ENCODE results near the gene ALDH2. TPM values are rescaled to one million over a fixed set of nuclear protein-coding genes. Genes with fewer than 3 reads are reported as not detected.
"Not testable (repeated sequence)": the region's sequence is repeated elsewhere in the genome, so short reads cannot be mapped to it uniquely, and the experiment has no call there.

The ALDH2 gene
- total RNA-seq, 1 donor from 2014 or later, result 0.52 TPM

DNA sequence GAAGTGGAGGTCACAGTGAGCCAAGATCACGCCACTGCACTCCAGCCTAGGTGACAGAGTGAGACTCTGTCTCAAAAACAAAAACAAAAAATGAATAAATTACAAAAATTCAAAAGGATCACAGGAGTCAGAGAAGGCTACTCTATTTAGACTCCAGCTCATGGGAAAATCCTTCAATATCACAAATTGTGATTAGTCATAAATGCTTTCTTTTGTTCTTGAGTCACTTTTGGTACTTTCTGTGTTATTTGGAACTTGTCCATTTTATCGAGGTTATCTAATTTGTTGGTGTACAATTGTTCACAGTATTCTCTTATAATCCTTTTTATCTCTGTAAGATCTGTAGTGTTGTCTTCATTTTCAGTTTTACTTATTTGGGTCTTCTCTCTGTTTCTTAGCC is 18.9 kb downstream of the ALDH2 start:
- intact Hi-C loops (cut with micrococcal nuclease), result no loop called here

DNA sequence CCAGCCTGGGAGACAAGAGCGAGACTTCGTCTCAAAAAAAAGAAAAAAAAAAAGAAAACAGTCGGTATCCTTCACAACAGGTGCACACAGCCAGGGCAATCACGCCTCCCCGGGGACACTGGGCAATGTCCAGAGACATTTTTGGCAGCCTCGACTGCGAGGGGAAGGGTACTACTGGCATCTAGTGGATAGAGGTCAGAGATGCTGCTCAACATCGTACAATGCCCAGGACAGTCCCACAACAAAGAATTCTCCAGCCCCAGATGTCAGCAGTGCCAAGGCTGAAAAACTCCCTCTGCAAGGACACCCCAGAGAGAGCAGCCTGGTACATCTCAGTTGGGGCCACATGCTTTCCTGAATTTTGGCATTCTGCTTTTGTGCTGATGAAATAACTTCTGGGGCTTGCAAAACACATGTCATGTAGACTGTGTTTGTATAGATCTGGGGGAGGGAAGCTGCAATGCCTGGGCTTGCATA is 21.5 kb downstream of the ALDH2 start:
- intact Hi-C loops (cut with micrococcal nuclease), result no loop called here

DNA sequence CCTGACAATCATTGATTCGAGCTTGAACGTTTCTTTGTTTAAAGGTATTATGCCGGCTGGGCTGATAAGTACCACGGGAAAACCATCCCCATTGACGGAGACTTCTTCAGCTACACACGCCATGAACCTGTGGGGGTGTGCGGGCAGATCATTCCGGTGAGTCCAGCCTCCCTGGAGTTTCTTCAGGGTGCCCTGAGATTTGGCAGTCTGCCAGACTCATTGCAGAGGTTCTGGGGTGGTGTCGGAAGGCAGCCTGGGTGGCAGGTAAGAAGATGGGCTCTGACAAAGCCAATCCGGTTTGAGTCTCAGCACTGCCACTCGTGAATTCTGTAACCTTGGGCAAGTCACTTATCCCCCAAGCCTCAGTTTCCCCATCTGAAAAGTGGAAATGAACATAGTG is 23.0 kb downstream of the ALDH2 start:
- intact Hi-C loops (cut with micrococcal nuclease), result no loop called here

DNA sequence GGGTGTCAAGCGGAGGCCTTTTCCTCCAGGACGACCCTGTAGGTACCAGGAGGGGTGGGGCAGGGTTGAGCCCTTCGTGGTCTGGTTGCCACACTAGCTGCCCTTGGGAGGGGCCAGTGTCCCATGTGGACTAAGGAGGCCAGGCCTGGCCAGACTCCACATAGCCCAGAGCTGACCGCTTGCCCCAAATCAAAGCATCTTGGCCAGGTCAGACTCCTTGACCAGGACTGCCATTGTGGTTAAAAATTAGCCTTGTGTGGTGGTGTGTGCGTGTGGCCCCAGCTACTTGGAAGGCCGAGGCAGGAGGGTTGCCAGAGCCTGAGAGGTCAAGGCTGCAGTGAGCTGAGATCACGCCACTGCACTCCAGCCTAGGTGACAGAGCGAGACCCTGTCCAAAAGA is 24.8 kb downstream of the ALDH2 start:
- intact Hi-C loops (cut with micrococcal nuclease), result no loop called here

DNA sequence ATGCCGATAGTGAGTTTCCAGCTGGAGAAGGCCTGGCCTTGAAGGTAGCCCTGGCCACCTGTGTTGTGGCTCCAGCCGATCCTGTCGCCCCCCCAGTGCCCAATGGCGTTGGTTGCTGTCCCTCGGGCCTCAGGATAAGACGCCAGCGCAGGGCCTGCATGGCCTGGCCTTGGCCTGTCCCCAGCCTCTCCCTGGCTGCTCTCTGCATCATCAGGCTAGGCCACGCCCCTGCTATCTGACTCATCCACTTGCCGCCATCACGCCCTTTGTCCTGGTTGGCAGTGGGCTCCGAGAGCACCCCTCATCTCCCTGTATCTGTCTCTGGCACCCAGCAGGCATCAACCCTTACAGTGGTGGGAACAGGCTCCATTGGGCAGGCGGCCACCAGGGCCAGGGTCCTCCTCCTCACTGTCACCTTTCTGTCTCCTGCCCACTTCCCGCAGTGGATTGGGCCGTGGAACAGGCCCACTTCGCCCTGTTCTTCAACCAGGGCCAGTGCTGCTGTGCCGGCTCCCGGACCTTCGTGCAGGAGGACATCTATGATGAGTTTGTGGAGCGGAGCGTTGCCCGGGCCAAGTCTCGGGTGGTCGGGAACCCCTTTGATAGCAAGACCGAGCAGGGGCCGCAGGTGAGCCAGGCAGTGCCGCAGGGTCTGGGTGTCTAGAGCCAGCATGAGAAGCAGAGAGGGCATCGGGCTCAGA is 25.6 kb downstream of the ALDH2 start:
- intact Hi-C loops (cut with micrococcal nuclease), result no loop called here

DNA sequence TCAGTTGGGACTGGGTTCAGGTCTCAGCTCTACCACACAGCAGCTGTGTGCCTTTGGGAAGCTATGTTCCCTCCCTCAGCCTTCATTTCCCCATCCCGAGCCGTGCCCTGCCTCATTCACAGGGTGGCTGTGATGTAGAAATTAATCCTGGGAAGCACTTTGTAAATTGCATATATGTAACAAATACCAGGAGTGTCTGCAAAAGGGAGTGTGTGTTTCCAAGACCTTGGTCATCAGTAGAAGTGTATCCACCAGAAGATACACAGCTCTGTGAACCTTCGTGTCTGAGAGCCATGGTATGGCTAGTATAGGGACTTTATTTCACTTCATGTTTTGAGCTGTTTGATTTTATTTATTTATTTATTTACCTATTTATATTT is 26.1 kb downstream of the ALDH2 start:
- intact Hi-C loops (cut with micrococcal nuclease), result no loop called here

DNA sequence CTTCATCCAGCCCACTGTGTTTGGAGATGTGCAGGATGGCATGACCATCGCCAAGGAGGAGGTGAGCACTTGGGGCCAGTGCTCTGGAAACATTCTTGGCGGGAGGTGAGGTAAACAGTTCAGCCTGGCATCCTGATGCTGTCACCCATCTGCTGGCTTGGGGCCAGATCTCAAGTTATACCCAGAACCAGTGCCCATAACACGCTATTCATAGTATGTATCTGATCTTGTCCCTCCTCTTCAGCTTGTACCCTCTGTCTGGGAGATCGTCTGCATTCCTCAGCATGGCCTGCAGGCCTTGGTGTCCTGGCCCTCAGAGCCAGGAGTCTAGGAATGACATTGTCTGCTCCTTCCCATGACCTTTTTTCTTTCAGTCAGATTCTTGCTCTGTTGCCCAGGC is 31.4 kb downstream of the ALDH2 start:
- intact Hi-C loops (cut with micrococcal nuclease), result no loop called here

DNA sequence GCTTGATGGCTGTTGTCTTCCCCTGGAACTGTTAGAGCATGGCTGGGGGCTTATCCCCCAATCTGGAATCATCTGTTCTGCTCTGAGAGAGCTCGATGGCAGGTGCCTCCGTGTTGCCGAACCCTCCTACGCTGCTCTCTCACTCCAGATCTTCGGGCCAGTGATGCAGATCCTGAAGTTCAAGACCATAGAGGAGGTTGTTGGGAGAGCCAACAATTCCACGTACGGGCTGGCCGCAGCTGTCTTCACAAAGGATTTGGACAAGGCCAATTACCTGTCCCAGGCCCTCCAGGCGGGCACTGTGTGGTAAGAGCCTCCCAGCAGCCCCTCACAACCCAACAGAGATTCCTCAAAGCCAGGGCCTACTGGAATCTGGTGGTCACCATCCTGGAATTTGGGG is 33.0 kb downstream of the ALDH2 start:
- intact Hi-C loops (cut with micrococcal nuclease), result no loop called here

DNA sequence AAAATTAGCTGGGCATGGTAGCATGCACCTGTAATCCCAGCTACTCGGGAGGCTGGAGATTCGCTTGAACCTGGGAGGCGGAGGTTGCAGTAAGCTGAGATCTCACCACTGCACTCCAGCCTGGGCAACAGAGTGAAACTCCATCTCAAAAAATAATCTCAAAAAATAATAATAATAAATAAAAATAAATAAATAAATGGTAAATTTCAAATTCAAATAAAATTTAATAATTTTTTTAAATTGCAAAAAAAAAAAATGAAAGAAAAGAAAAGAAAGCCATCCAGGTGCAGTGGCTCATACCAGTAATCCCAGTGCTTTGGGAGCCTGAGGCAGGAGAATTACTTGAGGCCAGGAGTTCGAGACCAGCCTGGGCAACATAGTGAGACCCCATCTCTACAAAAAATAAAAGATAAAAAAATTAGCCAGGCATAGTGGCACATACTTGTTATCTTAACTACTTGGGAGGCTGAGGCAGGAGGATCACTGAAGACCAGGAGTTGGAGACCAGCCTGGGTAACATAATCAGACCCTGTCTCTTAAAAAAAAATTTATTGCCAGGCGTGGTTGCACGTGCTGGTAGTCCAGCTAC is 36.4 kb downstream of the ALDH2 start:
- intact Hi-C loops (cut with micrococcal nuclease), result no loop called here

DNA sequence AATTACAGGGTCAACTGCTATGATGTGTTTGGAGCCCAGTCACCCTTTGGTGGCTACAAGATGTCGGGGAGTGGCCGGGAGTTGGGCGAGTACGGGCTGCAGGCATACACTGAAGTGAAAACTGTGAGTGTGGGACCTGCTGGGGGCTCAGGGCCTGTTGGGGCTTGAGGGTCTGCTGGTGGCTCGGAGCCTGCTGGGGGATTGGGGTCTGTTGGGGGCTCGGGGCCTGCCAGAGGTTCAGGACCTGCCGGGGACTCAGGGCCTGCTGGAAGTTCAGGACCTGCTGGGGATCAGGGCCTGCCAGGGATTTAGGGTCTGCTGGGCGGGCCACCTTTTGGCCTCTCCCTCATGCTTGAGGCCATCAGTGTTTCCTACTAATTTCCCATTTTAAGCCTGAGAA is 37.1 kb downstream of the ALDH2 start:
- intact Hi-C loops (cut with micrococcal nuclease), result no loop called here

DNA sequence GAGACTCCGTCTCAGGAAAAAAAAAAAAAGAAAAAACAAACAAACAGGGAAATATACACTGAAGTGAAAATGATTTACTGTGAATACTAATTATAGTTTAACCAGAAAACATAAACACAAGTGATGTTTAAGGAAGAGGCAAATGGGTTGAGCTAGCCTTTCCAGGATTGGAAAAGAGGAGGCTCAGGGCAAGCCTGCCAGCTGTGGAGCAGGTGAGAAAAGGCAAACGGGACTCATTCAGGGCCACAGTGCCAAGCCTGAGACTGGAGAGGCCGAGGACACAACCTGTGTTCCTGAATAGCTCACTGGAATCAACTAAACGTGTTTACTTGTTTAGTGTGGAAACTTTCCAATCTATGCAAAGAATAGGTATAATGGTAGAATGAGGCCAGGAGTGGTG is 39.6 kb downstream of the ALDH2 start:
- intact Hi-C loops (cut with micrococcal nuclease), result no loop called here

DNA sequence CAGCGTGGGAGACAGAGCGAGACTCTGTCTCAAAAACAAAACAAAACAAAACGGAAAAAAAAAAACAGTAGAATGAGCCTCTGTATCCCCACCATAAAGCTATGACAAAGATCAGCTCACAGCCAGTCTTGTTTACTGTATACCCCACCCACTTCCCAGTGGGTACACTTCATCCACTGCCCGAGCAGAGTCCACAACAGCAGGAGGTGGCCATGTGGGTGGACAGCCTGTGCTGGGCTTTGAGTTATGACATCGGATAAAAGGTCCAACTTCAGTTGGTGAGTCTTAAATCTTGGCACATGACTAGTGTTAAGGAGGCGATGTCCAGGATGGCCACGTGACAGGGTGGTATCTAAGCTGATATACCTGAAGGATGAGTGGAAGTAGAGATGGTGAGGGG is 40.5 kb downstream of the ALDH2 start:
- intact Hi-C loops (cut with micrococcal nuclease), result no loop called here

DNA sequence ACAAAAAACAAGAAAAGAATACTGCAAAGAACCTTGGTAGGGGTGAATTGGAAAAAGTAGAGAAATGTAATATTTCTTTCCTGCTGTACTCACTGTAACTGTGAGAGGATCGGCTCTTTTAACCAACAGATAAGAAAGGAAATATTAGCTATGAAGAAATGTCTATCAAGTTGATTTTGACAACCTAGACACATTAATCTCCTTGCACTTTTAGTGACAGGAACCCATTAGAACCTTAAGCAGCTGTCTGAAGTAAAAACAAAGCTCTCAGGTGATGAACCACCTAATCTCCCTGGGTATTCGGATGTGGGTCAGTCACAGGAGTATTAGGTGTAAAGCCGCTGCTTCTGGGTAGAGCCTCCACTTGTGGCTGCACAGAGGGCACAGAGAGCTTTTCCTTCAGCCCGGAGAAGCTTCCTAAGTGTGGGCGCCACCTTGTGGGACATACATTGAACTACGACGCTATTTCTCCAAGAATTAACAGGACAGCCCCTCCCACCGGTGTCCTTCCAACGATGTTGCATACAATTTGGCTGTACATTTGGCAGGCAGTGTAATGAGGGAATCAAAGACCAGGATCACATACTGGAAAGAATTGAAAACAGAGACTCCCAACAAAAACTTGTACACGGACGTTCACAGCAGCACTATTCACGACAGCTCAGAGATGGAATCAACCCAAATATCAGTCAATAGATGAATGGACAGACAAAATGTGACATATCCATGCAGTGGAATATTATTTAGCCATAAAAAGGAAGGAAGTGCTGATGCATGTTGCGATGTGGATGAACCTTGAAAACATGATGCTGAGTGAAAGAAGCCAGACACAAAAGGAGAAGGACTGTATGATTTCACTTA is 46.4 kb downstream of the ALDH2 start:
- intact Hi-C loops (cut with micrococcal nuclease), result loop anchor here (1.0 kb wide), 1 partner anchor 126 kb away; no protein-coding TSS in a partner anchor

DNA sequence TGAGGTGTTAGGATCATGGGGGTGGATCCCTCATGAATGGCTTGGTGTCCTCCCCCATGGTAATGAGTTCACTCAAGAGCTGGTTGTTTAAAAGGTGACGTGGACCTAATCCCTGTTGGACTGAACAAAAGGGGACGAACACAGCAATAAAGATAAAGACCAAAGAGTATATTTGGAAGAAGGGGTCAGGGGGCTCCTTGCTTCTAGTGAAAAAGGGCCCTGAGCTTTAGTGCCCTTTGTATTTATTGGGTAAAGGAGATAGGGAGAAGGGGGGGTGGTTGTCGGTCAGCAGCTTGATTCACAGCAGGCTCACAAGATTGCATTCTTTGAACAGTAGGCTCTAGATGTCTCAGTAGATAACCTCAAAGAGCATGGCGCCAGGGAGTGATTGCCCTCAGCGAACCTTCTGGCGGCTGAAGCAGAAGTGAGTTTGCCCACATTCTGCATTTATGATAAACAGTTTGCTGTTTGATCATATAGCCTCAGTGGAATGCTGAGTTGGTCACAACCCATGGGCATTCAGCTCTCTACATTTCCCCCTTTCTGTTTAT is 49.4 kb downstream of the ALDH2 start:
- intact Hi-C loops (cut with micrococcal nuclease), result no loop called here

DNA sequence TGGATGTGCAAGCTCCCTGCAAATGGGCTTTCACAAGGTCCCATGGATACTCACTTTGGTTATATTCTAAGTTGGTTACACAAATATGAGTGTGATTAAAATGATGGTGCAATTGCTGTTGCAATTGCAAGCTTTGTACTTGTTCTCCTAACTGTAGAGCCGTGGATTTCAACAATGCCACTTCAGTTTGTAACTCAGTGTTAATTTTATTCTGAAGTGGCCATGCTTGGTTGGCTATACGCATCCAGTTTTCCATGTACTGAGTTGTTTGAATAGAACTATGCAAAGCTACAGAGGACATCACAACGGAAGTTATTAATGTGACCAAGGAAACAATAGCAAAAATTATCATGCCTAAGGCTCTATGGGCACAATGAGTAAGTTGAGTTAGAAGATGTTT is 50.2 kb downstream of the ALDH2 start:
- intact Hi-C loops (cut with micrococcal nuclease), result not testable (repeated sequence)

DNA sequence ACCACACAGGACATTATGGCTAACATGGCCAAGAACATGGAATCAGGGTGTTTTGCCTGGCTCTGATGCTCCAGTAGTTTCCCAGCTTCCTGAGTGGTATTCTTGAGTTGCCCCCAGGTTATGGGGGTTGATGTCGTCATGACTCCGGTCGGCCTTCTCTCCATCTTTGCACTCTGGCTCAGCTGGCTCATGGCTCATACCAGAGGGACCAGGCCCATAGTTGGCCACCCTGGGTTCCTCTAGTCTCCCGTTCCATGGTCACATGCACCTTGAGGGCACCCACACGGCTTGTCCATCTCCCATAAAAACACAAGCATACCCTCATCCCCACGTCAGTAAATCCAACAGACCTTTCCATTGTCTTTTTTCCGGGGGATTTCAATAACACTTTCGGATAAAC is 51.6 kb downstream of the ALDH2 start:
- intact Hi-C loops (cut with micrococcal nuclease), result no loop called here

DNA sequence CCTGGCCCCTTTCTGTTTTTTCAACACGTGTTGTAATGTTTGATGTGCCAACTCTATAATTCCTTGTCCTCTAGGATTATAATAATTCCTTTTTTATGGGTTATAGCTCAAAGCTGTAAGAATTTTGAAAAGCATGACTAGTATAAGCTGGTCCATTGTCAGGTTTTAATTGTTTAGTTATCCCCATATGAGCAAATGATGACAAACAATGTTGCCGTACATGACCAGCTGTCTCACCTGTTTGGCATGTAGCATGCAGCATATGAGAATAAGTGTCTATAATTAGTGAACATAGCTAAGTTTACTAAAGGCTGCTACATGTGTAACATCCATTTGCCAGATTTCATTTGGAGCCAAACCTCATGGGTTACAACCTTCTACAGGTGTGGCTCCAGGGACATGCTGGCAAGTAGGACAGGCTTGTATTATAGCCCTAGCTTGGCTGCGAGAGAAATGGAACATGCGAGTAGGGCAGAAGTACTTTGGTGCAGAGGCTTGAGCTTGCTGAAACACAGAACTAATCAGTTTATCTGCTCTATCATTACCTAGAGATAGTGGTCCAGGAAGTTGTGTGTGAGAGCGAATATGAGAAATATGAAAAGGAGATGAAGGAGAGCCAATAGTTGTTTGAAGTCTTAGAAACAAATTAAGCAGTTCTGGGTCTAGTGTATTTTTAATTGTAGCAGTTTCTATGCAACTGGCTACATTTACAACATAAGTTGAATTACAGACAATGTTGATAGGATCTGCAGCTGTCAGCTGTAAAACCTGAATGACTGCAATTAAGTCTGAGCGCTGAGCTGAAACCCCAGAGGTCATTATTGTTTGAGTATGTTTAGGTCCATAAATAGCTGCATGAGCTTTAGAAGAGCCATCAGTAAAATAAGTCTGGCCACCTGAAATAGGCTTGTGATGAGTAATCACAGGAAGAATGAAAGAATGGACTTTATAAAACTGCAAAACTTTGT is 52.7 kb downstream of the ALDH2 start:
- intact Hi-C loops (cut with micrococcal nuclease), result loop anchor here (5.0 kb wide), 1 partner anchor 568 kb away; no protein-coding TSS in a partner anchor

DNA sequence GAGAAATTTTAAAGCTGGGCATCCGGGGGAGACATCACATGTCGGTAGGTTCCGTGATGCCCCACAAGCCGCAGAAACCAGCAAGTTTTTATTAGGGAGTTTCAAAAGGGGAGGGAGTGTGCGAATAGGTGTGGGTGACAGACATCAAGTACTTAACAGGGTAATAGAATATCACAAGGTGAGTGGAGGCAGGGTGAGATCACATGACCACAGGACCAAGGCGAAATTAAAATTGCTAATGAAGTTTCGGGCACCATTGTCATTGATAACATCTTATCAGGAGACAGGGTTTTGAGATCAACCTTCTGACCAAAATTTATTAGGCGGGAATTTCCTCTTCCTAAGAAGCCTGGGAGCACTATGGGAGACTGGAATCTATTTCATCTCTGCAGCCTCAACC is 54.1 kb downstream of the ALDH2 start:
- intact Hi-C loops (cut with micrococcal nuclease), result loop anchor here (5.0 kb wide), 1 partner anchor 566 kb away; no protein-coding TSS in a partner anchor

DNA sequence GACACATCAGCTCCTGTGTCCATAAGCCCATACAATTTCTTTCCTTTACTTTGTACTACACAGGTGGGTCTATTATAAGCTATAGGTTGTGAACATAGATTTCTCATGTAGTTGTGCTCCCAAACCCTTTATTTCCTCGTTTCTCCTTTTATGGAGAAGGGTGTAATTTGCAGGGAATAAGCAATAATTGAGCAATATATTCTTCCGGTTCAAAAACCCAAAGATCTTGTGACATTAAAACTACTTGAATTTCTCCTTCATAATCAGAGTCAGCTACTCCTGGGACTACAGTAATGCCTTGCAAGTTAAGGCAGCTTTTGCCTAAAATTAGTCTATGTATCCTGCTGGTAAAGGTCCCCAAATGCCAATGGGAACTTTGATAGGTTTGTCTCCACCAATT is 56.2 kb downstream of the ALDH2 start:
- intact Hi-C loops (cut with micrococcal nuclease), result loop anchor here (5.0 kb wide), 1 partner anchor 564 kb away; no protein-coding TSS in a partner anchor

DNA sequence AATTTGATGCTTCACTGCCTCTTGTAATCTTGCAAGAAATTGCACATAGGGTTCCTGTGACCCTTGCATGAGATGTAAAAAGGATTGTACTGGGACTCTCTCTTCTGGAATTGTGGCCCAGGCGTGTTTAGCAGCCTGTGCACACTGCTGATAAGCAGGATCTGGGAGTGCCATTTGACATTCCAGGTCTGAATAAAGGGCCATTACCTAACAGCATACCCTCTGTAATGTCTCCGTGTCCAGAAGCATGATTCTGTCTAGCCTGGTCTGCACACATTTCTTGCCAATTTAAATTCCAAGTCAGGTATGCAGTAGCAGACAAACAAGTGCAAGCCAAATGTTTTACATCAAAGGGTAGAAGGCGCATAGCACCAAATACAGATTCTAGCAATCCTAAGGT is 57.2 kb downstream of the ALDH2 start:
- intact Hi-C loops (cut with micrococcal nuclease), result loop anchor here (5.0 kb wide), 1 partner anchor 563 kb away; no protein-coding TSS in a partner anchor
